SK-N-SH (cell line): ENCODE results near the gene KLB. TPM values are rescaled to one million over a fixed set of nuclear protein-coding genes. Genes with fewer than 3 reads are reported as not detected.
A peak's percentile ranks its signal among the peaks of the same experiment; 100 is the strongest.
"Not testable (repeated sequence)": the region's sequence is repeated elsewhere in the genome, so short reads cannot be mapped to it uniquely, and the experiment has no call there.

Source experiments
- CTCF ChIA-PET: fragments of 300-600, 350-600 bp; formaldehyde crosslinking; extraction: SDS; loops from one replicate; lab custom pipeline; 2021; lab: Yijun Ruan, JAX
- POLR2A ChIA-PET: fragments of 350-600 bp; sonication (Branson Sonifier 250); formaldehyde crosslinking; extraction: SDS; loops from one replicate; lab custom pipeline; 2020; ENCODE audit warnings: antibody characterized with exemption, inconsistent platforms; lab: Yijun Ruan, JAX
- DNase-seq: peaks from one replicate; pipeline ENCODE4 v3.0.0; 2012
- H2AFZ ChIP-seq: fragments of 200-600 bp; sonication (generic); 2 replicates; pipeline ENCODE4 v1.8.1; 2016; ENCODE audit warnings: antibody characterized with exemption, mild to moderate bottlenecking, low read depth
- H3F3A ChIP-seq: fragments of 200-600 bp; sonication (generic); replicated peaks from 2 replicates; pipeline ENCODE3; 2016; ENCODE audit warnings: antibody characterized with exemption, mild to moderate bottlenecking; ENCODE audit not compliant: insufficient read depth
- H3K27ac ChIP-seq, 2 experiments: fragments of 200-500 bp in 1 of 2; fragments of 200-600 bp in 1 of 2; sonication (Bioruptor generic) in 1 of 2; sonication (generic), shearing (Covaris generic) in 1 of 2; 2 replicates each; pipeline versions ENCODE4 v1.5.1 to v1.6.1; 2014 to 2016; ENCODE audit warnings: low read depth in 2 of 2, inconsistent platforms in 1 of 2, low read length in 1 of 2, mild to moderate bottlenecking in 1 of 2, mixed read lengths in 1 of 2
- H3K27me3 ChIP-seq: fragments of 200-600 bp; sonication (generic), shearing (Covaris generic); 2 replicates; pipeline ENCODE4 v1.6.1; 2016; ENCODE audit warnings: mixed run types; ENCODE audit not compliant: insufficient read depth
- H3K36me3 ChIP-seq, 2 experiments: fragments of 200-500 bp in 1 of 2; fragments of 200-600 bp in 1 of 2; sonication (Bioruptor generic) in 1 of 2; sonication (generic) in 1 of 2; replicated peaks in 1 of 2; 2 replicates each; pipeline versions ENCODE3 to v1.5.1; 2014 to 2016; ENCODE audit warnings: low read length in 1 of 2, mild to moderate bottlenecking in 1 of 2; ENCODE audit not compliant: insufficient read depth in 2 of 2, control insufficient read depth in 1 of 2
- H3K4me1 ChIP-seq, 2 experiments: fragments of 200-500 bp in 1 of 2; fragments of 200-600 bp in 1 of 2; sonication (Bioruptor generic) in 1 of 2; sonication (generic), shearing (Covaris generic) in 1 of 2; 2 replicates each; pipeline versions ENCODE4 v1.5.1 to v1.6.1; 2014 to 2016; ENCODE audit warnings: low read depth in 1 of 2, low read length in 1 of 2, mixed run types in 1 of 2; ENCODE audit not compliant: insufficient read depth in 2 of 2, control insufficient read depth in 1 of 2
- H3K4me2 ChIP-seq: fragments of 200-600 bp; sonication (generic), shearing (Covaris generic); 2 replicates; pipeline ENCODE4 v1.6.1; 2017; ENCODE audit warnings: mixed run types
- H3K4me3 ChIP-seq, 2 experiments: fragments of 200-500 bp in 1 of 2; fragments of 200-600 bp in 1 of 2; sonication (Bioruptor generic) in 1 of 2; sonication (generic), shearing (Covaris generic) in 1 of 2; 2 replicates each; pipeline versions ENCODE4 v1.5.1 to v1.8.1; 2014 to 2016; ENCODE audit warnings: low read depth in 2 of 2, inconsistent platforms in 1 of 2, low read length in 1 of 2, mild to moderate bottlenecking in 1 of 2, mixed read lengths in 1 of 2, moderate library complexity in 1 of 2
- H3K79me2 ChIP-seq: fragments of 200-600 bp; sonication (generic); 2 replicates; pipeline ENCODE4 v1.8.1; 2017; ENCODE audit warnings: mild to moderate bottlenecking; ENCODE audit not compliant: insufficient read depth
- H3K9ac ChIP-seq: fragments of 200-600 bp; sonication (generic); 2 replicates; pipeline ENCODE4 v1.6.1; 2017; ENCODE audit warnings: mixed run types
- H3K9me2 ChIP-seq: fragments of 200-600 bp; sonication (generic); 2 replicates; pipeline ENCODE4 v1.6.1; 2017; ENCODE audit warnings: mixed run types
- H3K9me3 ChIP-seq: fragments of 200-600 bp; sonication (generic); 2 replicates; pipeline ENCODE4 v1.6.1; 2017; ENCODE audit warnings: mixed run types, mild to moderate bottlenecking, moderate library complexity
- H4K20me1 ChIP-seq: fragments of 200-600 bp; sonication (generic); 2 replicates; pipeline ENCODE4 v1.6.1; 2017; ENCODE audit warnings: mild to moderate bottlenecking, mixed run types; ENCODE audit not compliant: insufficient read depth
- ELF1 ChIP-seq: IDR thresholded peaks from 2 replicates; pipeline ENCODE4 v1.4.0; 2012
- EP300 ChIP-seq, 2 experiments: IDR thresholded peaks; 2 replicates each; pipeline versions ENCODE4 v1.4.0 to v1.6.1; 2012; ENCODE audit warnings: borderline replicate concordance in 1 of 2, low read depth in 1 of 2, low read length in 1 of 2
- EZH2phosphoT487 ChIP-seq: fragments of 200-600 bp; sonication (generic); IDR thresholded peaks from 2 replicates; pipeline ENCODE4 v1.6.1; 2017; ENCODE audit warnings: low read depth, mixed run types, mild to moderate bottlenecking, antibody characterized with exemption, moderate library complexity, borderline replicate concordance
- FOXJ3 ChIP-seq: sonication (generic); formaldehyde crosslinking; IDR thresholded peaks from 2 replicates; pipeline ENCODE4 v1.5.1; 2020; ENCODE audit warnings: mild to moderate bottlenecking, missing genetic modification reagents
- GABPA ChIP-seq: IDR thresholded peaks from 2 replicates; pipeline ENCODE4 v1.4.0; 2012; ENCODE audit warnings: low read depth, mild to moderate bottlenecking
- MXI1 ChIP-seq: IDR thresholded peaks from 2 replicates; pipeline ENCODE4 v1.6.1; 2012; ENCODE audit warnings: mild to moderate bottlenecking, low read depth, low read length, improper control_type of control experiment
- NFIC ChIP-seq: IDR thresholded peaks from 2 replicates; pipeline ENCODE4 v1.4.0; 2012; ENCODE audit warnings: borderline replicate concordance
- NRF1 ChIP-seq: IDR thresholded peaks from 2 replicates; pipeline ENCODE4 v1.6.1; 2012; ENCODE audit warnings: low read depth, mild to moderate bottlenecking, low read length
- PBX3 ChIP-seq: IDR thresholded peaks from 2 replicates; pipeline ENCODE4; 2012
- RAD21 ChIP-seq: IDR thresholded peaks from 2 replicates; pipeline ENCODE4 v1.6.1; 2012; ENCODE audit warnings: mild to moderate bottlenecking, low read length
- RXRA ChIP-seq: IDR thresholded peaks from 2 replicates; pipeline ENCODE4 v1.4.0; 2012; ENCODE audit warnings: low read depth, mild to moderate bottlenecking, borderline replicate concordance
- SIN3A ChIP-seq: IDR thresholded peaks from 2 replicates; pipeline ENCODE4 v1.6.1; 2012; ENCODE audit warnings: low read depth, mild to moderate bottlenecking, low read length, moderate library complexity, borderline replicate concordance
- TCF12 ChIP-seq: IDR thresholded peaks from 2 replicates; pipeline ENCODE4 v1.4.0; 2012
- WGBS: methylation state at CpG from one replicate; pipeline ENCODE4 v1.1.6; 2017; ENCODE audit warnings: low lambda C conversion rate; 5-methylcytosine and 5-hydroxymethylcytosine counted together
- polyA plus RNA-seq, 3 experiments: library from polyadenylated mRNA; depleted of rRNA; stranded (reverse); fragments of >200 nt; gene quantifications; 2 replicates each; pipeline ENCODE4 v1.2.3, GENCODE V29; 2012
- TF ChIP-seq, protein P1 (sequence below): IDR thresholded peaks from 2 replicates; pipeline ENCODE4 v1.4.0; 2012; ENCODE audit warnings: low read depth, borderline replicate concordance

Gene KLB
- polyA plus RNA-seq, 1 of the 3 experiments (the other 2 are of a cell fraction): not detected

- Histone ChIP-seq H3K27me3 (no peaks in the 10 kb centered on the region), H3K79me2 (peaks cover 57% of the 10 kb centered on the region), H3K27ac (no peak overlapping the region; a peak in 2 of 4 replicates), H3K4me1 (peaks cover 11 to 12% of the 10 kb centered on the region in 2 experiments; a peak in 3 of 4 replicates), H3K36me3 (peaks cover 58 to 60% of the 10 kb centered on the region in 2 experiments), H3K4me2 (peak overlapping the region; percentile 98), H4K20me1 (peaks cover 50% of the 10 kb centered on the region), H3K4me3 (peak overlapping the region; percentile 97 to 99), H3K9me3 (no peaks in the 10 kb centered on the region), H2AFZ (no peak overlapping the region), H3K9me2 (no peaks in the 10 kb centered on the region), H3F3A (peaks cover 66% of the 10 kb centered on the region), H3K9ac (peak overlapping the region; percentile 95)
- DNase-seq: no peak
- ChIA-PET POLR2A (interaction anchor here (1.4 kb wide), 1 partner anchor 8 kb away, joined by 7 read pairs; no protein-coding TSS in a partner anchor), CTCF (interaction anchor here (1.4 to 5.8 kb wide), 2 partner anchors 12 to 521 kb away, joined by 3 to 23 read pairs; partner anchors contain the start of gene PDS5A)
- TF ChIP-seq PBX3 (no peak), NRF1 (no peak), EP300 (IDR thresholded peaks at IDR 0.05; ENCODE audit: borderline replicate concordance in 1 of 2, low read depth in 1 of 2, low read length in 1 of 2) (no peak), FOXJ3 (no peak), GABPA (no peak), TCF12 (no peak), RXRA (no peak), ELF1 (no peak), EZH2phosphoT487 (no peak), NFIC (no peak), SIN3A (no peak), RAD21 (no peak), MXI1 (no peak)
- TF ChIP-seq, protein P1, sequence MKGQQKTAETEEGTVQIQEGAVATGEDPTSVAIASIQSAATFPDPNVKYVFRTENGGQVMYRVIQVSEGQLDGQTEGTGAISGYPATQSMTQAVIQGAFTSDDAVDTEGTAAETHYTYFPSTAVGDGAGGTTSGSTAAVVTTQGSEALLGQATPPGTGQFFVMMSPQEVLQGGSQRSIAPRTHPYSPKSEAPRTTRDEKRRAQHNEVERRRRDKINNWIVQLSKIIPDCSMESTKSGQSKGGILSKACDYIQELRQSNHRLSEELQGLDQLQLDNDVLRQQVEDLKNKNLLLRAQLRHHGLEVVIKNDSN: no peak
- 64% methylated on average over 10 of the region's 10 CpGs for WGBS
Measured at GRCh38 chr4:39456946-39457763, 50.4 kb downstream of the KLB start.

DNA sequence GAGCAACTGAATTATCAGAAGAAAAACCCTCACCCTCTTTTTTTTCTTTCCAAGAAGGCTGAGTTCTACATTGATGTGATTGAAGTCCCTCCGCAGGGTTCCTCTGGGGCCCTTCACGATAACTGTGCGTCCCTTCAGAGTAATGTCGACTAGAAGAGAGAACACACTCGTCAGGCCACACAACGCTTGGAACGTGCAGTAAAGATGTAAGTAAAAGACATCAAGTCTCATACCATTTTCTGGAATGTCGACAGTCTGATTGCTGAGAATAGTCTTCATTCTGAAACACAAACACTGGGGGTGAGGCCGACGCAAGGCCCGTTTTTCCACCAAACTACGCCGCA lies 51.4 kb downstream of the KLB start:
- H3K9ac ChIP-seq: peak overlapping the region; percentile 95
- not testable (repeated sequence) for H3K27me3 ChIP-seq, H3K9me2 ChIP-seq, H3K9me3 ChIP-seq, DNase-seq, H2AFZ ChIP-seq
- H3K79me2 ChIP-seq: peaks cover 57% of the 10 kb centered on the region
- H3K4me2 ChIP-seq: peak overlapping the region; percentile 98
- peaks cover 57% of the 10 kb centered on the region for H3F3A ChIP-seq
- CTCF ChIA-PET: interaction anchor here (1.1 to 5.8 kb wide), 4 partner anchors 11 to 555 kb away, joined by 3 to 23 read pairs (median 4); partner anchors contain the start of gene PDS5A
- peak overlapping the region; percentile 84 to 96 for H3K27ac ChIP-seq
- peak overlapping the region; percentile 97 to 99 for H3K4me3 ChIP-seq
- H3K36me3 ChIP-seq: peaks cover 53 to 55% of the 10 kb centered on the region in 2 experiments
- H3K4me1 ChIP-seq: peaks cover 11 to 12% of the 10 kb centered on the region in 2 experiments; a peak in 3 of 4 replicates
- H4K20me1 ChIP-seq: peaks cover 42% of the 10 kb centered on the region
- POLR2A ChIA-PET: interaction anchor here (1.4 to 1.5 kb wide), 2 partner anchors 9 to 598 kb away, joined by 5 to 7 read pairs; partner anchors contain the start of gene N4BP2
- under 1% methylated on average over 13 of the region's 13 CpGs for WGBS
